PFSK-1 (cell line): ENCODE results near the gene OSBPL10.

Source experiments
- FOXP2 ChIP-seq: optimal IDR thresholded peaks from 2 replicates; pipeline ENCODE3; 2011; ENCODE audit warnings: borderline replicate concordance, control low read depth, inconsistent platforms; ENCODE audit not compliant: insufficient read depth; ENCODE audit errors: extremely low read length, extremely low read depth
- POLR2AphosphoS5 ChIP-seq: IDR thresholded peaks from 2 replicates; pipeline ENCODE4 v1.6.1; 2012; ENCODE audit warnings: low read depth, mild to moderate bottlenecking, control low read depth, low read length, moderate library complexity
- REST ChIP-seq, 2 experiments: IDR thresholded peaks; 2 replicates each; pipeline versions ENCODE4 v1.6.1 to v1.8.0; 2011 to 2012; ENCODE audit warnings: low read depth in 2 of 2, low read length in 2 of 2, control low read depth in 1 of 2, inconsistent platforms in 1 of 2, mild to moderate bottlenecking in 1 of 2, moderate library complexity in 1 of 2; ENCODE audit not compliant: insufficient read depth in 1 of 2
- SIN3A ChIP-seq: IDR thresholded peaks from 2 replicates; pipeline ENCODE4 v1.6.1; 2012; ENCODE audit warnings: mild to moderate bottlenecking, low read length, moderate library complexity, borderline replicate concordance; ENCODE audit not compliant: insufficient read depth
- TAF1 ChIP-seq: IDR thresholded peaks from 2 replicates; pipeline ENCODE4 v1.6.1; 2012; ENCODE audit warnings: low read length, control low read depth, borderline replicate concordance; ENCODE audit not compliant: insufficient read depth

OSBPL10 gene

DNA sequence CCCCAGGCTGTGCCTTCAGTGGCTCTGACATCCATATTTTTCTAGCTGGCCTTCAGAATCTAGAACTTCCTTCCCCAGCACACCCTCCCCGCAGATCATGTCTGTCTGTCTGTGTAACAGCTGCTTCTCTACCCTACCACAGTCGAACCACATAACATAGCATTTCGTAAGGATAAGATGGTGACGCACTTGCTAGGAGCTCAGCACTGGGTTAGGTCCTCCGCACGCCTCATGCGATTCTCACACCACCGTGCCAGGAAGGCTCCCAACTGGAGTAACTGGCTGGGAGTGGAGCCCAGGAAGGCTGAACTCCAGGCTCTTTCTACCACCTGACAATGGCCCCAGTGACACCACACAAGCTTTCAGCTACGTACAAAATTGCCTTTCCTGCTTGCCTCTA lies 279.8 kb downstream of the OSBPL10 start:
- no peak for TF ChIP-seq REST (IDR thresholded peaks at IDR 0.05; ENCODE audit: insufficient read depth in 1 of 2, low read depth in 2 of 2, low read length in 2 of 2)
- no peak for TF ChIP-seq SIN3A
- no peak for TF ChIP-seq TAF1
- no peak for TF ChIP-seq FOXP2
- TF ChIP-seq POLR2AphosphoS5: no peak

GRCh38 chr3:31699309-31699953 lies 281.6 kb downstream of the OSBPL10 start:
- TF ChIP-seq TAF1 (no peak), REST (IDR thresholded peaks at IDR 0.05; ENCODE audit: insufficient read depth in 1 of 2, low read depth in 2 of 2, low read length in 2 of 2) (no peak), POLR2AphosphoS5 (no peak), FOXP2 (no peak), SIN3A (no peak)

GRCh38 chr3:31696815-31697548 lies 284.1 kb downstream of the OSBPL10 start:
- TF ChIP-seq SIN3A (no peak), FOXP2 (no peak), REST (IDR thresholded peaks at IDR 0.05; ENCODE audit: insufficient read depth in 1 of 2, low read depth in 2 of 2, low read length in 2 of 2) (no peak), TAF1 (no peak), POLR2AphosphoS5 (no peak)

- TF ChIP-seq REST (IDR thresholded peaks at IDR 0.05; ENCODE audit: insufficient read depth in 1 of 2, low read depth in 2 of 2, low read length in 2 of 2): no peak
- TF ChIP-seq SIN3A: no peak
- TF ChIP-seq FOXP2: no peak
- no peak for TF ChIP-seq POLR2AphosphoS5
- no peak for TF ChIP-seq TAF1
These were observed 285.1 kb downstream of the OSBPL10 start for GRCh38 chr3:31696009-31696297.

GRCh38 chr3:31695280-31696008 lies 285.6 kb downstream of the OSBPL10 start:
- TF ChIP-seq SIN3A: no peak
- TF ChIP-seq FOXP2: no peak
- no peak for TF ChIP-seq REST (IDR thresholded peaks at IDR 0.05; ENCODE audit: insufficient read depth in 1 of 2, low read depth in 2 of 2, low read length in 2 of 2)
- TF ChIP-seq POLR2AphosphoS5: no peak
- no peak for TF ChIP-seq TAF1
